IMR-90 (cell line): ENCODE results near the gene PRKCH. TPM values are rescaled to one million over a fixed set of nuclear protein-coding genes. Genes with fewer than 3 reads are reported as not detected.

Experiments
- ATAC-seq: fragments of 200-7000 bp; cut with Tn5 transposase; 2 replicates; pipeline ENCODE4 v1.9.1; 2020; ENCODE audit warnings: low read depth, mild to moderate bottlenecking, moderate library complexity
- BruUV-seq: library from RNA; stranded (reverse); fragments of 400-500 nt; replicated peaks from 2 replicates; lab custom pipeline; 2021; lab: Mats Ljungman, UMichigan
- CTCF ChIA-PET: fragments of 300-600 bp; formaldehyde crosslinking; extraction: SDS; loops from one replicate; lab custom pipeline; 2021; ENCODE audit warnings: antibody characterized with exemption; lab: Yijun Ruan, JAX
- POLR2A ChIA-PET: fragments of 300-600 bp; sonication (Branson Sonifier 250); formaldehyde crosslinking; loops from one replicate; lab custom pipeline; 2022; ENCODE audit warnings: antibody characterized with exemption; ENCODE audit not compliant: unreplicated experiment; lab: Charles Lee
- DNase-seq: peaks from one replicate; pipeline ENCODE4 v3.0.0; 2013
- H2AFZ ChIP-seq: replicated peaks from 2 replicates; pipeline ENCODE3; 2013; ENCODE audit warnings: low read length, mild to moderate bottlenecking; ENCODE audit not compliant: poor library complexity
- H2AK5ac ChIP-seq: 2 replicates; pipeline ENCODE4 v1.6.1; 2013; ENCODE audit warnings: low read depth, low read length, inconsistent platforms
- H2AK9ac ChIP-seq: replicated peaks from 2 replicates; pipeline ENCODE3; 2013; ENCODE audit warnings: mild to moderate bottlenecking, low read depth, low read length, moderate library complexity; ENCODE audit not compliant: poor library complexity
- H2BK120ac ChIP-seq: 2 replicates; pipeline ENCODE4 v1.6.1; 2013; ENCODE audit warnings: low read depth, low read length, inconsistent platforms
- H2BK15ac ChIP-seq: 3 replicates; pipeline ENCODE4 v1.6.1; 2013; ENCODE audit warnings: low read depth, low read length, inconsistent platforms
- H2BK20ac ChIP-seq: 2 replicates; pipeline ENCODE4 v1.6.1; 2013; ENCODE audit warnings: low read depth, mild to moderate bottlenecking, inconsistent platforms, low read length, moderate library complexity
- H2BK5ac ChIP-seq: 2 replicates; pipeline ENCODE4 v1.6.1; 2013; ENCODE audit warnings: mild to moderate bottlenecking, low read depth, low read length, inconsistent platforms; ENCODE audit not compliant: poor library complexity, severe bottlenecking
- H3K14ac ChIP-seq: replicated peaks from 2 replicates; pipeline ENCODE4 v1.6.1; 2013; ENCODE audit warnings: low read depth, low read length, inconsistent platforms
- H3K18ac ChIP-seq: 2 replicates; pipeline ENCODE4 v1.6.1; 2013; ENCODE audit warnings: low read depth, low read length, control low read depth
- H3K23ac ChIP-seq: 2 replicates; pipeline ENCODE4 v1.6.1; 2013; ENCODE audit warnings: low read depth, low read length, inconsistent platforms
- H3K27ac ChIP-seq: 2 replicates; pipeline ENCODE4 v1.5.1; 2013; ENCODE audit warnings: mild to moderate bottlenecking, control low read depth, low read length; ENCODE audit not compliant: insufficient read depth
- H3K27me3 ChIP-seq: 2 replicates; pipeline ENCODE4 v1.6.1; 2013; ENCODE audit warnings: low read length; ENCODE audit not compliant: control insufficient read depth, insufficient read depth
- H3K36me3 ChIP-seq: 2 replicates; pipeline ENCODE4 v1.6.1; 2013; ENCODE audit warnings: low read length, mixed read lengths; ENCODE audit not compliant: control insufficient read depth, insufficient read depth
- H3K4ac ChIP-seq: 2 replicates; pipeline ENCODE4 v1.6.1; 2013; ENCODE audit warnings: low read depth, low read length, inconsistent platforms
- H3K4me1 ChIP-seq: 2 replicates; pipeline ENCODE4 v1.6.1; 2013; ENCODE audit warnings: low read length, mixed read lengths; ENCODE audit not compliant: control insufficient read depth, insufficient read depth
- H3K4me2 ChIP-seq: 2 replicates; pipeline ENCODE4 v1.6.1; 2013; ENCODE audit warnings: low read depth, mild to moderate bottlenecking, control low read depth, low read length, moderate library complexity
- H3K4me3 ChIP-seq: 2 replicates; pipeline ENCODE4 v1.5.1; 2013; ENCODE audit warnings: low read depth, mild to moderate bottlenecking, control low read depth, low read length, moderate library complexity; ENCODE audit not compliant: insufficient read depth
- H3K56ac ChIP-seq: 2 replicates; pipeline ENCODE4 v1.6.1; 2013; ENCODE audit warnings: low read length, inconsistent platforms; ENCODE audit not compliant: insufficient read depth; ENCODE audit errors: extremely low read depth
- H3K79me1 ChIP-seq, 2 experiments: 2 replicates each; pipeline ENCODE4 v1.6.1; 2013; ENCODE audit warnings: low read length in 2 of 2, inconsistent platforms in 1 of 2, low read depth in 1 of 2
- H3K9ac ChIP-seq: 2 replicates; pipeline ENCODE4 v1.6.1; 2013; ENCODE audit warnings: low read depth, low read length, control low read depth
- H3K9me1 ChIP-seq: 2 replicates; pipeline ENCODE4 v1.6.1; 2013; ENCODE audit warnings: low read length, inconsistent platforms; ENCODE audit not compliant: insufficient read depth
- H3K9me3 ChIP-seq: 2 replicates; pipeline ENCODE4 v1.6.1; 2013; ENCODE audit warnings: low read length; ENCODE audit not compliant: control insufficient read depth, insufficient read depth
- H4K20me1 ChIP-seq: 2 replicates; pipeline ENCODE4 v1.6.1; 2013; ENCODE audit warnings: low read length, inconsistent platforms; ENCODE audit not compliant: insufficient read depth
- H4K5ac ChIP-seq: 2 replicates; pipeline ENCODE4 v1.6.1; 2013; ENCODE audit warnings: mild to moderate bottlenecking, low read depth, low read length, control low read depth
- H4K8ac ChIP-seq, 2 experiments: 2 replicates each; pipeline ENCODE4 v1.6.1; 2013; ENCODE audit warnings: low read depth in 2 of 2, low read length in 2 of 2, control low read depth in 1 of 2, inconsistent platforms in 1 of 2
- H4K91ac ChIP-seq: 2 replicates; pipeline ENCODE4 v1.6.1; 2013; ENCODE audit warnings: low read depth, low read length, inconsistent platforms; ENCODE audit not compliant: insufficient read depth
- FOS ChIP-seq: fragments of 150-350 bp; IDR thresholded peaks from 2 replicates; pipeline ENCODE4 v1.6.1; 2016; ENCODE audit warnings: low read depth, low read length
- WGBS, 2 experiments: methylation state at CpG; one replicate each; pipeline versions ENCODE4 v1.1.5 to v1.1.7; 2013; ENCODE audit warnings: missing lambda C conversion rate in 2 of 2; ENCODE audit not compliant: insufficient read length in 1 of 2; ENCODE audit errors: extremely low coverage in 2 of 2; 5-methylcytosine and 5-hydroxymethylcytosine counted together
- dilution Hi-C: fragments of 300-500 bp; cut with HindIII; formaldehyde crosslinking; loops from one replicate; pipeline ENCODE4 v1.14.3; 2018; ENCODE audit warnings: low sequenced_read_pairs; ENCODE audit not compliant: unreplicated experiment
- in situ Hi-C: fragments of 300-500 bp; cut with MboI; formaldehyde crosslinking; loops from 3 replicates; pipeline ENCODE4 v1.14.3; 2019; ENCODE audit warnings: low sequenced_read_pairs, inconsistent platforms, mixed read lengths
- intact Hi-C: fragments of 100-400 bp; cut with micrococcal nuclease; formaldehyde crosslinking; loops from 2 replicates; pipeline ENCODE4 v1.10.0; 2022
- polyA plus RNA-seq, 3 experiments: library from polyadenylated mRNA; depleted of rRNA; stranded (reverse); fragments of >200 nt; gene quantifications; 2 replicates each; pipeline ENCODE4 v1.2.3, GENCODE V29; 2012; ENCODE audit warnings: low replicate concordance in 1 of 3
- total RNA-seq: library from RNA; depleted of rRNA; stranded (reverse); fragments of >200 nt; gene quantifications from 2 replicates; pipeline ENCODE4 v1.2.3, GENCODE V29; 2012

The PRKCH gene
- total and polyA plus RNA-seq, 2 of the 4 experiments (the other 2 are of a cell fraction): 1.6 to 2.3 TPM

DNA sequence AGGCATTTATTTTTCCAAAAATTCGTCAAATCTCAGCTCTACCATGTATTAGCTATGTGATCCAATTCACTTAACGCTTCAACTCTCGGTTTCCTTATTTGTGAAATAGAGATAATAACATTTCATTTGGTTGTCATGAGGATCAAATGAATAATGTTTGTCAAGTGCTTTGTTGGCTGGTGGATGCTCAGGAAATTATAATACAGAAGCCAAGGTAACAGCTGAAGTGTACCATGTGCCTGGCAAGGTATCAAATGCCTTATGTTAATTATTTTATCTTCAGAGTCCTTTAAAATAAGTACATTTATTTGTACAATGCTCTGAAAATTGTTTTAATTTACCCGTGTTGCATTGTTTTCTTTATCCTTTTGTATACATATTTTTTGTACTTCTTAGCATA is 6.1 kb upstream of the PRKCH start:
- H3K23ac ChIP-seq: no peak overlapping the region
- H3K79me1 ChIP-seq: no peaks in the 10 kb centered on the region
- no peak overlapping the region for H2AK9ac ChIP-seq
- BruUV-seq: no TSS peak
- no peak overlapping the region for H3K4ac ChIP-seq
- H3K18ac ChIP-seq: no peak overlapping the region
- H3K9me1 ChIP-seq: no peaks in the 10 kb centered on the region
- dilution Hi-C loops (no loop called here), intact Hi-C loops (no loop called here), in situ Hi-C loops (no loop called here)
- no peak overlapping the region for H2AK5ac ChIP-seq
- H2BK5ac ChIP-seq: no peak overlapping the region
- H4K20me1 ChIP-seq: no peaks in the 10 kb centered on the region
- ChIA-PET CTCF (no interaction called here), POLR2A (no interaction called here)
- H3K4me1 ChIP-seq: no peaks in the 10 kb centered on the region
- H3K36me3 ChIP-seq: no peaks in the 10 kb centered on the region
- WGBS, 2 experiments: no CpG with 5 or more reads among the region's 4 CpGs
- H4K8ac ChIP-seq: no peak overlapping the region
- no peak overlapping the region for H4K91ac ChIP-seq
- no peak overlapping the region for H2BK15ac ChIP-seq
- H3K9me3 ChIP-seq: peaks cover 2% of the 10 kb centered on the region; the same call in 1 of the 2 replicates
- DNase-seq (no peak), ATAC-seq (no peak)
- no peak overlapping the region for H3K4me2 ChIP-seq
- no peak overlapping the region for H2AFZ ChIP-seq
- peaks cover 32% of the 10 kb centered on the region for H3K27me3 ChIP-seq
- H2BK20ac ChIP-seq: no peak overlapping the region
- H3K4me3 ChIP-seq: no peak overlapping the region
- H2BK120ac ChIP-seq: no peak overlapping the region
- no peak overlapping the region for H3K27ac ChIP-seq
- H3K9ac ChIP-seq: no peak overlapping the region
- no peak overlapping the region for H4K5ac ChIP-seq
- TF ChIP-seq FOS: no peak
- no peak overlapping the region for H3K14ac ChIP-seq
- H3K56ac ChIP-seq: no peak overlapping the region
